Suppressor macrophage treated with lipopolysaccharide for 1 hour (primary cell): Measurements from ENCODE around the gene EML1.

Experiments used
- DNase-seq, 3 donors: peaks; one replicate each; pipeline ENCODE4 v3.0.0-alpha.2; 2020 to 2022

Gene EML1

GRCh38 chr14:99780690-99781089 is 12.5 kb upstream of the EML1 start:
- no peak for DNase-seq

GRCh38 chr14:99781091-99781490 is 12.1 kb upstream of the EML1 start:
- no peak for DNase-seq

GRCh38 chr14:99781853-99782610 is 11.2 kb upstream of the EML1 start:
- no peak for DNase-seq

GRCh38 chr14:99784508-99784907 is 8.7 kb upstream of the EML1 start:
- no peak for DNase-seq

DNA sequence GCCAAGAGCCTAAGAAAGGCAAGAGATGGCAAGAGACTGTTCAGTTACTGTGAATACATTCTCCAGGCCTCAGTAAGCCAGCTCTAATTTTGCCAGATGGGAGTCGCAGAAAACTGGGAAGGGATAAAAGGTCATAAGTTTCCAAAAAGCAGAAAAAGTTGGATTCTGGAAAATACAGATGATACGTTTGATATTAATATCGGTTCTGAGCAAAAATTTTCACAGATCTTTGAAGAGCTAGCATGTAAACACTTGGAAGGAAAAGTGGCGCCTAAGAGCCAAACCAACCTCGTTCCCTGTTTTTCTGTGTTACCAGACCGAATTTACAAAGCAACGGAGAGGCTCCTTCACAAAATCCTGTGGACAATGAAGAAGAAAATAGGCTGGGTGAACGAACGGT is 7.8 kb upstream of the EML1 start:
- no peak for DNase-seq

- DNase-seq = no peak
Measured at GRCh38 chr14:99786511-99786989, 6.7 kb upstream of the EML1 start.

GRCh38 chr14:99788713-99789112 is 4.5 kb upstream of the EML1 start:
- no peak for DNase-seq

GRCh38 chr14:99789581-99789980 is 3.6 kb upstream of the EML1 start:
- no peak for DNase-seq

GRCh38 chr14:99790201-99790977 is 2.8 kb upstream of the EML1 start:
- DNase-seq = no peak

GRCh38 chr14:99790978-99791376 is 2.2 kb upstream of the EML1 start:
- no peak for DNase-seq

- DNase-seq = no peak
Measured at GRCh38 chr14:99791476-99792209, 1.6 kb upstream of the EML1 start.

DNA sequence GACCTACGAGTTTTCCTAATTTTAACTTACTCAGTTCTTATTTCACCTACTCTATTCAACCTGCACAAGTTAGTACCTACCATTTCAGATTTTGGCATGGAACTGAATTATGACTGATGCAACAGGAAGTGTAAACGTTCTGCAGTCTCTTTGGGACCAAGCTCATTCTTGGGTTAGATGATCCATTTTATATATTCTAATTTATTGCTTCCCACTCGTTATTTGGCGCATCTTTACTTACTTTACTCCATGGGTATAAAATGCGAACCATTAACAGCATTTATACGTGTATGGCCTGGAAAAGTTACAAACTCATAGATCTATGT is 1.0 kb upstream of the EML1 start:
- DNase-seq = no peak

GRCh38 chr14:99792551-99793212 is 531 bp upstream of the EML1 start:
- DNase-seq = no peak

DNA sequence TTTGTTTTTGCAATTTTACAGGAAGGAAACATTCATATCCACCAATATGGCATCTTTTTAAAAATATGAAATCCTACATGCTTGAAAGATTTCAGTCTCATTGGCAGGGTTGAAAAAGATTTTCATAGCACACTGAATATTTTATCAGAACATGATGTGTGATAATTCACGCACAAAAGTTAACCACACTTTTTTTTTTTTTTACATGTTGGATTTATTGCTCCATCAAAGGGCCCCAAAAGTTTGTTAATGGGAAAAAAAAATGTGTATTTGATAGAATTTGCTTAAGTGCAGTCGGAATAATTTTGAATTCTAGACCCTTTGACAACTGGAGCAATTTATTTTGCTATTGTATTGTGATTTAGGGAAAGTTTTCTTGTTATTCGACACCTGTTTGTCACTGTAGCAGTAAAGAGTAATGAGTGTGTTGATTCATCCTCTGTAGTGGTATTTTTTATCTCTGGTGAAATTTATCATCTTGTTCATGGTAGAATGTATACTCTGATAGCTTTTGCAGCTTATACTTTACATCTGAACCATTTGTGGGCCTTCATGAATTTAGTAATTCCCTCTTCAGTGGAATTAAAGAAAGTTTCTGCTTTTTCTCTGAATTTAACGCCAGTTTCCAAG is 1.1 kb downstream of the EML1 start:
- DNase-seq = no peak

DNA sequence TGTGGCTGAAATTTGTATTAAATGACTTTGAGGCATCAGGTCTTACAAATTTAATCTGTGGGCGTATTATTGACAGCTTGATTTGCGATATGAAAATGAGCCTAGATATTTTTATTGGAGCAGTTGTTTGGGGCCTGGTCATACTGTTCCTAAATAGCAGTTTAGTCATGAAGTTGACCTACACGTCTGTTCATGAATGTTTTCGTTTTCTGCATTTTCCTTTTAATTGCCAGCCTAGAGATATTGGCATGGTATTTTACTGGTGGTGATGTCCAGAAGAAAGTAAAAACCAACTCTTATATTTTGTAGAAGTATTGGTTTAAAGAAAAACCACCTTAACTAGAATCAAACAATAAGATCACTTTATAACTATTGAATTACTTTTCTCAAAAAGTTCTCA is 1.8 kb downstream of the EML1 start:
- DNase-seq = no peak

DNA sequence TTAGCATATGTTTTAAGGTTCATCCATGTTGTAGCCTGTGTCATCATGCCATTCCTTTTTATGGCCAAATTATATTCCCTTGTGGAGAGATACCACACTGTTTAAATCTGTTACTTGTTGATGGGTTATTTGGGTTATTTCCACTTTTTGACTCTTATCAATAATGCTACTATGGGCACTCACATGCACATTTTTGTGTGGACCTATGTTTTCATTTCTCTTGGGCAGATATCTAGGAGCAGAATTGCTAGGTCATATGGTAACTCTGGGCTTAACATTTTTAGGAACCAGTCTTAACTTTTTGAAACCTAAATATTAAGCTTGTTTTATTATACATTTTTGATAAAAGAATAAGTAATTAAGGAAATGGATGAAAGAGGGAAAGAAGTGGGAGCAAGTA is 4.0 kb downstream of the EML1 start:
- no peak for DNase-seq

DNA sequence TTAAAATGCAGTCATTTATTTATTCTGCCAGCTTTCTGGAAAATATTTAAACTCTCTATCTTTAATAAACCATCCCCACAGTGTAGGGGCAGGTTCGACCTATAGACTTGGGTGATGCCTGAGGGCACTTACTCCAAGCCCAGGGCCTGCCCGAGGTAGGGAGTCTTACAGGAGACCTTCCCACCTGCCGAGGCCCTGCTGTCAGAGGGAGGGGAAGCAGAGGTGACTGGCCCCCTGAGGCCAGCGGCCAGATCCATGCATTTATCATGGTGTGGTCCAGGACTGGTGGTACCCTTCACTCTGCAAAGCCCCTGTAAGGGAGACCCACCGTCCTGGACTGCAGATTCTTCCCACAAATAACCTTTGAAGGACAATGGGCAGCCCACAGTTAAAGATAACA is 7.6 kb downstream of the EML1 start:
- DNase-seq = no peak

DNA sequence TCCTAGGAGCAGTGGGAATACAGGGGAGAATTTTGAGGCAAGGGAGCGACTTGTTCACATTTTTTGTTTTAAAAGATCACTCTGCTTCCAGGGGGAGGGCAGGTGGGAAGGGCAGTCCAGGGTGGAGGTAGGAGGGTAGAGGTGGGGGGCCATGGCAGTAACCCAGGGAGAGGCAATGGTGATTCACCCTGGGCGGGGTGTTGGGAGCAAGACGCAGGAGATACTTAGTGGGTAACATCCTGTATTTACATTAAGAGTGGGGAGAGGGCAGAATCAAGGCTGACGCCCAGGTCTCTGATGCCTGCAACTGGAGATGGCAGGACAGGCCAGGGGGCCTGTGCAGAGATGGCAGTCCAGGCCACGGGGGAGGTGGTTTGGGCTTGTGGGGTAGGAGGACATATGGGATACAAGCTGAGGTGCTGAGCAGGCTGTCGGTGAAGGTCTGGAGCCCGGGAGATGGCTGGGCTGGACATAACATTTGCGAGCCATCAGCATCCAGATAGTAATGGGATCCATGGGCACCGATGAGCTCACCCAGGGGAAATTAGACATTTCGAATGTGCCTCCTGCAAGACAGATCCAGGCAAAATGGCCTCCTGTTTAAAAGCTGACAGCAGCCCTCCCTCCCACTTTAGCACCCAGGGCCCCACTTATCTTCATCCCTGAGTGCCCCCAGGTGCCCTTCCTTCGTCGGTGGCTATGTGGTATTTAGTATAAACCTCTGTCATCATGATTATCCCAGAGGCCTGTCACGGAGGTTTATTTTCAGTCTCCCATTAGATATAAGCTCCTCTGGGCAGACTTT is 9.3 kb downstream of the EML1 start:
- no peak for DNase-seq

DNA sequence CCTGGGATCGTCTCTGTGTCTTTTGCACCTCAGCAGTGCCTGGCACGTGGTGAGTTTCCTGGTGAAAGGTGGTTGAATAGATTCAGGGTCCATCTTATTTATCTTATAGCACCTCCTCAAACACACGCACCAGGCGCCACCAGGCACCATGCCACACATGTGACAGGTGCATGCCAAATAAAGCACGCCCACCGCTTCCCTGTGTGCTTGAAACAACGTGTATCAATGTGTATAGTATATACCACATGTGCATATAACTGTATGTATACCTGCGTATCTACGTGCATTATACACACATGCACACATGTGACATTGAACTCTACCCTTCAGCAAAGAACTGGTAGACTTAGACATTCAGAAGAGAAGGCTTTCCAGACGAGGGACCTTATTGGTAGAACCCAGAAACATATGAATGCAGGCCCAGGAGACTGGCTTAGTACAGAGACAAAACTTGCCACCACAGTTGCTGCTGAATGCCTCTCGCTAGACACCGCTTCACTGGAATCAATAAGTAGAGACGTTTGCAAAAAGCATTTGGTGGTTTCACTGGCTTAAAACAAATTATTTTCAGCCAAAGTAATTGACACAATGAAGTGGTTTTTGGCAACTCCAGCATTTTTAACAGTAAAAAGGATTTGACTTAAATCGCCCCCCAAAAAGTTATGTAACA is 10.0 kb downstream of the EML1 start:
- no peak for DNase-seq

- DNase-seq = no peak
Measured at GRCh38 chr14:99803803-99804202, 10.6 kb downstream of the EML1 start.

DNA sequence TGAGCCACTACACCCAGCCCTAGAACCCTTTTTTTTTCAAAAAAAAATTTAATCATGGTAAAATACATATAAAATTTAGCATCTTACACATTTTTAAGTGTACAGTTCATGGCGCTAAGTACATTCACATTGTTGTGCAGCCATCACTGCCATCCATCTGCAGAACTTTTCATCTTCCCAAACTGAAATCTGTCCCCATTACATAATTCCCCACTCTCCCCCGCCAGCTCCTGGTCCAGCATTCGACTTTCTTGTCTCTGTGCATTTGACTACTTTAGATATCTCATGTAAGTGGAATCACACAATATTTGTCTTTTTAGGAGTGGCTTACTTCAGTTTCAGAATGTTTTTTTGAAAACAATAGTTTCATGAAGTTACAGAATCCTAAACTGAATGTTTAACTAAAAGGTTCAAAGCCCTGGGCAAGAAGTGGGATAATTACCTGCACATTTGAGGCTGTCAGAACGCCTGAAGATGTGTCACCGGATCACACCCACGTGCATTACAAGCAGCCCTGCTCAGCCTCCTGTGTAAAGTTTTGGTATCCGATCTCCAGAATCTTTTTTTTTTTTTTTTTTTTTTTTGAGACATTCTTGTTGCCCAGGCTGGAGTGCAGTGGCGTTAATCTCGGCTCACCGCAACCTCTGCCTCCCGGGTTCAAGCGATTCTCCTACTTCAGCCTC is 12.7 kb downstream of the EML1 start:
- no peak for DNase-seq
